ENCODE results near the gene MTHFSD. TPM values are rescaled to one million over a fixed set of nuclear protein-coding genes. Genes with fewer than 3 reads are reported as not detected.

The MTHFSD gene
- 10 to 100 TPM; 15.8 to 30.2 (median 27.7) TPM for total RNA-seq

GRCh38 chr16:86554917-86555703 lies at the start of gene MTHFSD:
Gene MTHFSD, minus strand, starts transcription at chr16:86555235. Its CDS starts 51 bp downstream, at chr16:86555184.
- Histone ChIP-seq H3K27me3 (peaks cover 0 to 29% of the 10 kb centered on the region in 2 donors), H3K9me3 (no peaks in the 10 kb centered on the region), H3K36me3 (no peaks in the 10 kb centered on the region), H3K27ac (peak within 1 kb of the TSS; percentile 94 to 96), H3K4me1 (peaks cover 4 to 8% of the 10 kb centered on the region in 2 donors), H3K4me3 (peak within 1 kb of the TSS; percentile 91 to 95 (median 92))
- intact Hi-C loops (cut with DNase I; ENCODE audit: low total_unique reads) = no loop called here
- peak; percentile 90 to 95 for DNase-seq (ENCODE audit: low spot score in 2 of 2)
- TF ChIP-seq POLR2A (IDR thresholded peaks at IDR 0.05) = no peak
- TF ChIP-seq CTCF (IDR thresholded peaks at IDR 0.05) = peak in 1 of 3 donors; percentile 8
- peak; percentile 74 to 94 (median 78) for TF ChIP-seq POLR2AphosphoS5 (IDR thresholded peaks at IDR 0.05)

- H3K4me1 ChIP-seq = no peaks in the 10 kb centered on the region
- H3K9me3 ChIP-seq = no peaks in the 10 kb centered on the region
- peak overlapping the region in 2 of 3 donors; percentile 20 to 44 for H3K4me3 ChIP-seq
- H3K27me3 ChIP-seq = peaks cover 0 to 15% of the 10 kb centered on the region in 2 donors
- no peaks in the 10 kb centered on the region for H3K36me3 ChIP-seq
- TF ChIP-seq CTCF (IDR thresholded peaks at IDR 0.05) (no peak), POLR2A (IDR thresholded peaks at IDR 0.05) (no peak), POLR2AphosphoS5 (IDR thresholded peaks at IDR 0.05) (no peak)
- H3K27ac ChIP-seq = no peak overlapping the region
- no peak for DNase-seq (ENCODE audit: low spot score in 2 of 2)
- intact Hi-C loops (cut with DNase I; ENCODE audit: low total_unique reads) = no loop called here
Measured at GRCh38 chr16:86604436-86605193, 49.6 kb upstream of the MTHFSD start.

- DNase-seq (ENCODE audit: low spot score in 2 of 2) = no peak
- TF ChIP-seq POLR2AphosphoS5 (IDR thresholded peaks at IDR 0.05) (no peak), CTCF (IDR thresholded peaks at IDR 0.05) (no peak), POLR2A (IDR thresholded peaks at IDR 0.05) (no peak)
- no peak overlapping the region for H3K4me3 ChIP-seq
- H3K27me3 ChIP-seq = peaks cover 0 to 21% of the 10 kb centered on the region in 2 donors
- H3K4me1 ChIP-seq = no peaks in the 10 kb centered on the region
- no peak overlapping the region for H3K27ac ChIP-seq
- intact Hi-C loops (cut with DNase I; ENCODE audit: low total_unique reads) = no loop called here
- H3K9me3 ChIP-seq = no peaks in the 10 kb centered on the region
- H3K36me3 ChIP-seq = no peaks in the 10 kb centered on the region
Measured at GRCh38 chr16:86602521-86602920, 47.5 kb upstream of the MTHFSD start.

GRCh38 chr16:86601356-86601755 lies 46.3 kb upstream of the MTHFSD start:
- Histone ChIP-seq H3K27ac (no peak overlapping the region), H3K27me3 (peaks cover 0 to 26% of the 10 kb centered on the region in 2 donors), H3K36me3 (no peaks in the 10 kb centered on the region), H3K4me1 (no peaks in the 10 kb centered on the region), H3K4me3 (no peak overlapping the region), H3K9me3 (no peaks in the 10 kb centered on the region)
- no peak for TF ChIP-seq POLR2A (IDR thresholded peaks at IDR 0.05)
- no peak for TF ChIP-seq POLR2AphosphoS5 (IDR thresholded peaks at IDR 0.05)
- no peak for TF ChIP-seq CTCF (IDR thresholded peaks at IDR 0.05)
- DNase-seq (ENCODE audit: low spot score in 2 of 2) = no peak
- intact Hi-C loops (cut with DNase I; ENCODE audit: low total_unique reads) = no loop called here

Data from breast epithelium (tissue), 4 donors.